Superior temporal gyrus (tissue), 1 donor: ENCODE data around the gene TBC1D1.
A peak's percentile ranks its signal among the peaks of the same experiment; 100 is the strongest.

Source experiments
- DNase-seq: peaks from one replicate; pipeline ENCODE4 v3.0.0-alpha.2; 2016; ENCODE audit errors: extremely low spot score

Gene TBC1D1

GRCh38 chr4:38172078-38172477 is 281.2 kb downstream of the TBC1D1 start:
- DNase-seq = no peak

- DNase-seq = peak; percentile 45
Observed at GRCh38 chr4:38173935-38174518, 283.1 kb downstream of the TBC1D1 start.

- DNase-seq = peak; percentile 37
Observed at GRCh38 chr4:38174801-38175200, 283.9 kb downstream of the TBC1D1 start.

- DNase-seq = no peak
Observed at GRCh38 chr4:38176165-38176564, 285.3 kb downstream of the TBC1D1 start.

GRCh38 chr4:38177035-38177546 is 286.2 kb downstream of the TBC1D1 start:
- DNase-seq = no peak

- DNase-seq = no peak
Observed at GRCh38 chr4:38177641-38178391, 286.9 kb downstream of the TBC1D1 start.

GRCh38 chr4:38178392-38178995 is 287.6 kb downstream of the TBC1D1 start:
- DNase-seq = no peak

- DNase-seq = peak; percentile 94
Observed at GRCh38 chr4:38179690-38180377, 288.9 kb downstream of the TBC1D1 start.

GRCh38 chr4:38180456-38180855 is 289.6 kb downstream of the TBC1D1 start:
- DNase-seq = no peak

- no peak for DNase-seq
Observed at GRCh38 chr4:38181286-38181685, 290.4 kb downstream of the TBC1D1 start.

GRCh38 chr4:38182334-38182998 is 291.6 kb downstream of the TBC1D1 start:
- DNase-seq = no peak

GRCh38 chr4:38184404-38184803 is 293.5 kb downstream of the TBC1D1 start:
- no peak for DNase-seq

- no peak for DNase-seq
Observed at GRCh38 chr4:38185406-38186144, 294.7 kb downstream of the TBC1D1 start.

GRCh38 chr4:38188136-38188535 is 297.3 kb downstream of the TBC1D1 start:
- no peak for DNase-seq

GRCh38 chr4:38188631-38189101 is 297.8 kb downstream of the TBC1D1 start:
- no peak for DNase-seq
